Measurements from ENCODE around the gene NKAIN2.

GRCh38 chr6:124436803-124437202 is 633.1 kb downstream of the NKAIN2 start:
- no peak for TF ChIP-seq CTCF (conservative IDR thresholded peaks at IDR 0.05)
- no peak for TF ChIP-seq ZFX (IDR thresholded peaks at IDR 0.05)

Measured in C4-2B (cell line).